NCI-H2227 (cell line): ENCODE measurements around the gene GALNT15.
A peak's percentile ranks its signal among the peaks of the same experiment; 100 is the strongest.

ENCODE experiments used
- DNase-seq: peaks from one replicate; lab custom pipeline; 2025; ENCODE audit not compliant: unreplicated experiment; lab: John Stamatoyannopoulos, UW

The GALNT15 gene

DNA sequence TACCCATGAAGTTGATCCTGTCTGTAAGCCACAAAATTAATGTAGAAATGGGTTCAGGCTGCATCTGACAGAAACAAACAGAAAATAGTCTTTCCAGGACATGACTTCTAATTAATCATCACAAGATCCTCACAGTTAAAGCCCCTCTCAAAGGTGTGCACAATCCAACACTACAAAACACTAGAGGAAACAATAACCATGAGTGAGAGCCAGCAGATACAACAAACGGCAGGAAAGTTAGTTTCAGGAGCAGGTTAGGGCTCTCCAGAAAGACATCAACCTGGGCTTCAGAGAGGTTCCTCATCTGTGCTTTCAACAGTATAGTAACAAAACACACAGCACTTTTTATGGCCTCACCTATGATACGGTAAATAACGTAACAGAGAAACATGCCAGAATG lies 47.5 kb downstream of the GALNT15 start:
- no peak for DNase-seq

DNA sequence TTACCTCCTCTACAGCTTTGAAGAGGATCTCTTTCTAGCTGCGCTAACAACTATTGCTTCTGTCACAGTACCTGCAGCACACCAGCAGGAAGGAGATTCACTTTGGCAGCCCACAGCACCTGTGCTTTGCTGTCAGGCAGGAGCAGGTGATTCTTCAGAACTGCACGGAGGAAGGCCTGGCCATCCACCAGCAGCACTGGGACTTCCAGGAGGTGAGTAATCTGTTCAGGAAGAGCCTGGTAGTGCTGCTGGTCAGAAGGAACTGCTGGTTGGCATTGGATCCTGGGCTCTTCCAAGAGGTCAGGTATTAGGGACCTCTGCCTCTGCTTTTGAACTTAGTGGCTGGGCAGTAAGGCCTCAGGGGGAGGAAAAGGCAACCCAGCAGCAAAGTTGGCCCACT lies 48.1 kb downstream of the GALNT15 start:
- no peak for DNase-seq

DNA sequence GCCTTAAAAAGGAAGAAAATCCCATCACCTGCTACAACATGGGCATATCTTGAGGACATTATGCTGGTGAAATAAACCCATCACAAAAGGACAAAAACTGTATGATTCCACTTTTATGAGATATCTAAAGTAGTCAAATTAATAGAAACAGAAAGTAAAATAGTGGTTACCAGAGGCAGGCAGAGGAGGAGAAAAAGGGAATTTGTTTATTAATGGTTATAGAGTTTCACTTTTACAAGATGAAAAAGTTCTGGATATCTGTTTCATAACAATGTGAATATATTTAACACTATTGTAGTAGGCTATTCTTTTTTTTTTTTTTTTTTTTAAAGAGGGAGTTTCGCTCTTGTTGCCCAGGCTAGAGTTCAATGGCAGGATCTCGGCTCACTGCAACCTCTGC lies 49.8 kb downstream of the GALNT15 start:
- DNase-seq = no peak

DNA sequence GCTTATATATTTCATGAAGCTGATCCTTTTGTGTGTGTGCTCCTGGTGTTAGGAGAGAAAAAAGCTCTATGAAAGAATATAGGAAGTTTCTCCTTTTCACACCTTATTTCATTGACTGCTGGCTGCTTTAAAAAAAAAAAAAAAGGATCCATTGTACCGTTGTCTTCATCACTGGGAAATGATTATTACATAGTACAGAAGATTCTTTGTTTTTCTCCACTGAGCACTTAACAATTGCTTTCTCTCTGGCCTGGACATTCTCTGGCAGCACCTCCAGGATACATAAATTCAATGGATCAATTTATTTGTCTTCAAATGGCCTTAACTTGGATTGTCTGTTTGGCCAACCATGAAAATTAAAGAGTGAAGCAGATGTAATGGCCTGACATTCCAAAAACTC lies 53.1 kb downstream of the GALNT15 start:
- no peak for DNase-seq

DNA sequence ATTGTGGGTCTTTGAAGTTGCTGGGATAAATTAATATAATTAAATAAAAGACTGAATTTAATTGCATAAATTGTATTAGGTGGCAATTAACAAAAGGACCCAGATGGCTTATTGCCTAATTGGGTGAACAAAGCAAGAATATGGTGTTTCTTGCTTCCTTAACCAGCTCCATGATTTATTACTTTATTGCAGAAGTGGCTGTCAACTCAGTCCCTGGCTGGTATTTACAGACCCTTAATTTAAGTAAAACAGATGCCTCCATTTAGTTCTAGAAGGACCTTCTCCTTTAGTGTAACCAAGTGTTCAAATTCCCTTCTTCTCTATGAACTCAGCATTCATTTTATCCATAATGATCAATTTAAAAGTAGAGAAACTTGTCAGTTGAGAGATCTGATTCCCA lies 55.2 kb downstream of the GALNT15 start:
- no peak for DNase-seq

DNA sequence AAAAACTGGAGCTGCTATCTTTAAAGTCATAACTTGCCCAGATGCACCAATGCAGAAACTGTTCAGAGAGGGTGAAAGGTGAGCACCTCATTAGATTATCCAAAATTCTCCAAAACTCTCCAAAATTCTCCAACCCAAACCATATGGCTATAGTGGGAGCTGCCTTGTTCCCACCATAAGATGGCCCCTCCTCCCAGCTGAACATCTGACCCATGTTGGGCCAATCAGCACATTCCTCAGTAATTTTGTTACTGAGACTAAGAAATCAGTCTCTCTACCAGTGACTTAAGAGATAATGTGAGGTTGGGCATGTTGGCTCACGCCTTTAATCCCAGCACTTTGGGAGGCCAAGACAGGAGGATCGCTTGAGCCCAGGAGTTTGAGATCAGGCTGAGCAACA lies 57.5 kb downstream of the GALNT15 start:
- DNase-seq = no peak

DNA sequence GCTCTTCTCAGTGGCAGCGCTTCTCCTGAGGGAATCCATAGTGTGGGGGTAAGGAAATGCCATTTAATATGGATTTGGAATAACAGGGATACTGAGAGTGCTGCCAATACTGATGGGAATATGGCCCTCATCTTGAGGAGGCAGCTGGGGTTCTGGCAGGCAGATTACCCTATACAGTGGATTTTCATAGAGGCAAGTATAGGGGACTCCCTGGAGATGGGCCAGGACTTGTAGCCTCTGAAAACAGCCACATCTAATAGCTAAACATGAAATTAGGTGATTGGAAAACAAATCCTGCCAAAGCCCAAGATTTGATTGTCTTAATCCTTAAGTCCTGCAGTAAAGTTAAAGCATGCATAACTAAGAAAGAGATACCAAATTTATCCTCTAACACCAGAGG lies 59.3 kb downstream of the GALNT15 start:
- no peak for DNase-seq

DNA sequence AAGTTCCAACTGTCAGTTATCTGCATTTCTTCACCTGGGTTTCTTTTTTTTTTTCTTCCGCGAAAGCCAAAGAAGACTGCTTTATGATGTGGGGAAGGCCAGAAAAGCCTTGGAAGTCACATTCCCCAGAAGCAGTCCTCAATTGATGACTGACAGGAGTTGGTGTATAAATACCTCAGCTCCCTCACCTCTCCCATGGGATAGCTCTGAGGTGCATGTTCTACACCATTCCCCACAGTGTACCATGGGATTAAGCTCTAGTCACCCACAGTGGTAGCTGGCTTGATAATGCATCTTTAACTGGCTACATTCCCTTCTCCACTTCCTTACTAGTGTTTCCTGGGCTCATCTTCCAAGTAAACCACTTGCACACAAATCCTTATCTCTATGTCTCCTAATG lies 59.8 kb downstream of the GALNT15 start:
- no peak for DNase-seq

DNA sequence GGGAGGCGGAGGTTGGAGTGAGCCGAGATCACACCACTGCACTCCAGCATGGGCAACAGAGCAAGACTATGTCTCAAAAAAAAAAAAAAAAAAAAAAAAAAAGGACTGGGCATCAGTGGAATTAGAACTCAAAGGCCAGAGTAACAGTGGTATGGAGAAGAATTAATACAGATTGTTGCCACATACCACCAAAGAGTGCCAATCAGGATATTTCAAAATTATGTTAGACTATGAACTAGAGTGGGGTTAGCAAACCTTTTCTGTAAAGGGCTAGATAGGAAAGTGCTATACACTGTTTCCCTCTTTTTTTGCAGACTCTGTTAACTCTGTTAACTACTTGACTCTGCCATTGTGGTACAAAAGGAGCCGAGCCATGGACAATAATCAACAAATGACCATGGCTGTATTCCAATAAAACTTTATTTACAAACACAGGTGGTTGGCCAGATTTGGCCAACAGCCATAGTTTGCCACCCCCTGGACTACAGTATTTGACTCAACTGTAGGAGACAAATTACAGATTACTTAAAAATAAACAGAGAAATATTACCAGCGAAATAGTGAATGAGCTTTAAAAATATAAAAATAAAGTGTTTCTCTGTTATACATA lies 61.7 kb downstream of the GALNT15 start:
- no peak for DNase-seq

DNA sequence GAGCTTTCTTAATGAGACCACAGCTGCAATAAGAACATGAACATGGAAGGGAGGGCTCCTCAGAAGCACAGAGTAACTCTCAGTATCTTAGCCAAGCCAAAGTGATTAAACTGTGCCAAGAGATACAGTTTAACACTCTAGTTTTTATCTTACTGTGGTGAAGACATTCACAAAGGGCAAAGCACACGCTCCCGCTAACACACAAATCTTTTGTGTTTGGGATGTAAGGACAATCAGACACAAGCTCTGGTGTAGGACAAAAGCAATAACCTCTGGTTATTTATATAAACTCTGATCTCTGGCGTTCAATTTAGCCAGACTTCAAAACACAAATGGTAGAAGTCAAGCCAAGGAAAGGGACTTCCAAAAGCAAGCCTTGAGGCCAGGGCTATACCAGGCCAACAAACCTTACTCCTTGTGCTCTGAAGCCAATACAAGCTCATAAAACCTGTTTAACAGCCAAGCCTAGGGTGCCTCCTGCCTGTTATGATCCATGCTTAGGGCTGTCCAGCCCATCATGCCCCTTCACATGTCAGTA lies 62.4 kb downstream of the GALNT15 start:
- no peak for DNase-seq

DNA sequence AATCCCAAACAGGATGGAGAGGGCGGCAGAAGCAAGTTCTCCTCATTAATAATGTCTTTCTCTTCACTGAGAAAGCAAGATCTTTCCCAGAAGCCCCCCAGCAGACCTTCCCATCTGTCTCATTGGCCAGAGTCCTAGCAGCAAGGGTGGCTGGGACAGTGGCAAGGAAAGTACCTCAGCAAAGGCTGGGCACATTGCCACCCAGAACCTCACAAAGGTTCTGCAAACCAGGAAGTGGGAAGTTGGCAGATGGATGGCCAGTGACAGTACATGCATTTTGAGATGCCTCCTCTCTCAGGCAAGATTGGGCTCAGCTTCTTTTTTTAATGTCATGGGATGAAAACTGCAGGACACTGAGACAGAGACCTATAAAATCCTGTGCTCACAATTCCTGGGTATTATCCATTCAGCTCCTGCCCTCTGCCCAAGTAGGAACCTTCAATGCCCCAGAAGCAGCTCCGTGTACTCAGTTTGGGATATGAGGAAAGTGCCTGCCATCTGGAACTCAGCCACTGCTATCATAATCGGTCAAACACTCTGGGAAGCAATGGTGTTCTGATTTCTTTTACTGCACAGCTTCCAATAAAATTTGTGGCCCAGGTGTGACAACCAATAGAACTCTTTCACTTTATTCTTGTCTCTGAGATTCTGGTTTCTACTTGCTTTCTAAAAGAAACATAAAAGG lies 64.7 kb downstream of the GALNT15 start:
- DNase-seq = no peak

DNA sequence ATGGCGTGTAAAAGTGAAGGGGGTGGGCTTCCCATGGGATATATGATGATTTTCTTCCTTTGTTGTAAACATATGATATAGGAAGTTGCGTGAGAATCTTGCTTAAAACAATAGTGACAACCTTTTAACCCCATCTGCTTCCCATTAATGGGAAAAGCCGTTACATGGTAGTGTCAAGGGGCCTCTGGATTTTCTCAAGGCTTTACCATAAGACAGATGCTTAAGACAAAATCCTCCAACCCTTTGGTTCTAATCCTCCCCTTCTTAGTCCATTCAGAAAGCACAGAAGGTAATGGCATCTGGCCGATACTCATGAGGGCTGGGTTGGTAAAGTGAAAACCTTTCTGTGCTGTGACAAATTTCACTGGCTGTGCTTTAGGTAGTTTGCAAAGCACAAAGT lies 65.3 kb downstream of the GALNT15 start:
- no peak for DNase-seq

DNA sequence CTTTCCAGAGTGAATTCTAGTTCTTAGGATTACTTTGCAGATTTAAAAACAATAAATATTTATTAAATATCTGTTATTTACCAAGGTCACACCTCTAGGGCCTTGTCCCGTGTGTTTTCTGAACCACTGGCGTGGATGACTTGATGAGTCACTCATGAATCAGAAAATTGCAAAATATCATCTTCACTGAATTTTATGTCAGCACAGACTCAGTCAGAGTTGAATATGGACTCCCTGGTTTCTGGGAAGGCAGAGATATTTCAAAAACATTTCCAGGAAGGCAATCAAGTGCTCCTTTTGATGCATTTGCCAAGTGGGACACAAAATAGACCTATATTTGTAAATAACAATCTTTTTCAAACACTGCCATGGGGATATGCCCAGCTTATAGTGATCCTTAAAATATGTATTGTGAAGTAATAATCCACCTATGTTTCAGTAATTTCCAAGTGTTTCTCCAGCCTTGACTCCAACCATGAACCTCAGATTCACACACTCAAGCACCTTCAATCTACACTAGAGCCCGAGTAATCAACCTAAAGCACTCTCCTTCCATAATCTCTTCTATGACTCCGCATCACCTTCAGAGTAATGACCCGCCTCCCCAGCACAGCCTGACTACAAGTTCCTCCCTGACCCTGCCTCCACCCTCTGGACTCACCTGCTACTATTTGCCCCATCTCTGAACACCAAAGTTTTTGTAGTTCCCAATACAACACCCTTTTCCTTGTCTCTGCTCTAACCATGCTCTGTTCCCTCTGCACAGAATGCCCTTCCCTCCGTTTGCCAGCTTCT lies 65.9 kb downstream of the GALNT15 start:
- no peak for DNase-seq

DNA sequence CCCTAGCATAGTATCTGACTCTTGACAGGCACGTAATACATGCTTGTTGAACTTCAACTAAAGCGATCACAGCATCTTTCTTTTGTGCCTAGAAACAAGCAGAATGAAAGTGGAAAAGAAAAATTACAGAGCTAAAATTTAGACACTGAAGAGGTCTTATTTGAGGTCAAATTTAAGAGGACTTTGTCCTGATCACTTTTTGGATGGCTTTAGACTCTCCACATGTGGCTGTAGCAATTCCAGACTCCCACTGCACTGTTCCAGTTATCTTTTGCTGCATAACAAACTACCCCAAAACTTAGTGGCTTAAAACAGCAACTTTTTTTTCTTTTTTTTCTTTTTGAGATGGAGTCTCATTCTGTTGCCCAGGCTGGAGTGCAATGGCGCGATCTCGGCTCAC lies 66.7 kb downstream of the GALNT15 start:
- no peak for DNase-seq

DNA sequence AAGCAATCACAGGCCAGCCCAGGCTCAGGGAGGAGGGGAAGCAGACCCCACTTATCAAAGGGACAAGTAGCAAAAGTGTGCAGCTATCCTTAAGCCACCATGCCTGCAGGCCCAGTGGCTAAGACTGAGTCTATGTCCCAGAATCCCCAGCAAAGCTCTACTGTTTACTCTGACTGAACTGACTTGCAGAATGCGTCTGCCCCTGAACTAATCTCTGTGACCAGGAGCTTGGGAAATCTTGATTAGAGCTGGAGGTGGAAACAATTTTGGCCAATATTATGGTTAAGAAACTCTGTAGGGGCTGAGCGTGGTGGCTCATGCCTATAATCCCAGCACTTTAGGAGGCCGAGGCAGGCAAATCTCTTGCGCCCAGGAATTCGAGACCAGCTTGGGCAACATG lies 67.7 kb downstream of the GALNT15 start:
- no peak for DNase-seq

DNA sequence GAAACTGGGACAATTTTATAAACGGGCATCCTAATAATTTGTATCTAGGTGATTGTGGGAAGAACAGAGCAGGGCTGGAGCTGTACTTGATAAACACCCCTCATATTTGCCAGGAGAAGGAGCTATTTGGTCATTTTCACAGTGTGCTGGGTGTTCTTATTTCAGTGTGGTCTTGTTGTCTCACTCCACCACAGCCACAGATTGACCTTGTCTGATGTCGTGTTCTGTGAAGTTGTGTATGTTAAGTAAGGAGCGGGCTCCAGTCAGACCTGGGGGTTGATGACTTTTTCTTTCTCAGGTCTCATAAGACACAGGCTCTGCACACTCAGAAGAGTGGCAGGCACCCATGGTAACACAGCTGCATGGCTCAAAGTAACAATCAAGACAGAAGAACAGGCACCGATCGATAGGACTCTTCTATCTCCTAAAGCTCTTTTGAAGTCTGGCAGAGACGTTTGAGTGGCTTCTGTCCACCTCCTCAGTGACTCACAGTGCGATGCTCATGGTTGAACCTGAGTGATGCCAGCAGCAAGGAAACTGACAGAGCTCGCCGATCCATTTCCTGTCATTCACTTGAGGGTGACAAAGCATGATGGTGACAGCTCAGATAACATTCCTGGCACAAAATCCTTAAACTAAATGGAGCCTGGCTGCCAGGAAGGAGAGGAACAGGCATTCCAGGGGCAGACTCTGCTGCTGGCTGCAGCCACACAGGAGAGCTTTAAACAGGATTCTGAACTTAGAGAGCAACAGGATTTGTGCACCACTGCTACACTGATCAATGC lies 69.4 kb downstream of the GALNT15 start:
- no peak for DNase-seq

DNA sequence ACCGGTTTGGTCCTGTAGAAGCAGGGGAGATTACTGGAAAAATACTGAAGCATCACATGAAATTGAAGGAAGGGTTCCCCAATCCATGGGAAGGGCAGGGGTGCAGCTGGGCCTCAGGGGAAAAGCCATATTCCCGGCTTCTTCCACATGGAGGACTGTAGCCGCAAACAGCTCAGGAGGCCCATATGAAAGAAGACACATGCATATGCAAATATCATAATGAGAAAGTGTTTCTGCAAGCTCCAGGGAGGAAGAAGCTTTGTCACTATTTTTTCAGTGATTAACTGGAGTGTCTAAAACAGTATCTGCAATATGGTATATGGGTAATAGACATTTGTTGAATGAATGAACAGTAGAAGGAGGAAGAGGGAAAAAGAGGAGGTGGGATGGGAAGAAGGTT lies 71.1 kb downstream of the GALNT15 start:
- no peak for DNase-seq

DNA sequence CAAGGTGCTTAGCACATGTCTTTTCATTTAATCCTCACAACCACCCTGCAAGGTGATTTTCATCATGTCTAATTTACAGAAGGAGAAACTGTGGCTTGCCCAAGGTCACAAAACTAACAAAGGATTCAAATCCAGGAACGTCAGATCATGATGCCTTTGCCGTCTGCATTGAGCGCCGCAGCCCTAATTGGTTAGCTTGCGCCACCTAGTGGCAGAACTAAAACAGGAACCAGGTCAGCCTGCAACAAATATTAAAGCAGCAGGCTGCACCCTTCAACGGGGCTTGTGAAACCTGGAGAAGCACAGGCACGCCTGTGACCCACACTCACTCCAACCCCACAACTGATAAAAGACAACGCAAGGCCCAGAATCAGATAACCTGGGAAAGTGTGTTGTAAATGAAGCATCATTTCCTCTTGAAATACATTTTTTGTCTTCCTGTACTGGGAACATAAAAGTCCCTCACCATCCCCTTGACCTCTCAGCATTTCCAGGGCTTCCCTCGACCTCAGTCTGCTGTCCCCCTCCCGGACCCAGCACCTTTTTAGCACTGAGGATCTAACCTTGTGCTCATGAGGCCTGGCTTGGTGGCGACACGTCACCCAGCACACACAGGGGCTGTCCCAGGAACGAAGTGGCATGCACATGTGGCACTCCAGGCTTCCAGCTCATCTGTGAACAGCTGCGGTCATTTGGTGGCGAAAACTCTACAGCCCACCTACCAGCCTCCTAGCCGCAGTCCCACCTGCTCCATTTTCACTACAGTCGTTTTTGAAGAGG lies 73.0 kb downstream of the GALNT15 start:
- peak; percentile 89 for DNase-seq

DNA sequence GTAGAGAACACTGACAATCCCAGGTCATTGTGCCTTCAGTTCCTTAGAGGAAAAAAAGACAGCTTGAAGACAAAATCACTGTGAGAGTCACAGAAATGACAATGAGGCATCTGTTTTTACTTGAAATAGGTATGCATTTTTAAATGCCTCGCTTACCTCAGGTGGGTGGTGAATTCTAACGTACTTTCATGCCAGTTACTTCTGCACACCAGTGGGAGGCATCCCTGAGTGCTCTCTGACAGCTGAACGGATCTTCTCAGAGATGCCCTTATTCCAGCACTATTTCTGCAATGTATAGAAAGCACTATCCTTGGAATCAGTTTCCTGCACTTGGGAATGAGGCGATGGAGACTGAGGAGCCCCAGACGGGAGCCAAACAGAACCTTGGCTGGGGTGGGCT lies 74.1 kb downstream of the GALNT15 start:
- no peak for DNase-seq

DNA sequence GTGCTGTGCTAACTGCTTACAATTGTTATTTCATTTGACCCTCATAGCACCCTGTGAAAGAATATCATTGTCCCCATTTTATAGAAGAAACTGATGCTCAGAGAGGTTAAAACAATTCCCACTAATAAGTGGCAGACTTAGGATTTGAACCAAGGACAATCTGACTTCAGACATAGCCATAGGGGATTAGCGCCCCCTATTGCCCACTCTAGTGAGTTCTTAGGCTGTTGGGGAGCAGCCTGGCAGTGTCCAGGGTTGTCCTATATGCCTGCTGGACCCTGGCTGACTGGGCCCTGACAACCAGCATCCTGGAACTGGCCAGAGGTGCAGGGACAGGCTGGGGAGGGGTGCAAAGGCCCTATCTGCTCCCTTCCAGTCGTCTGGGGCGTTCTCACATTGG lies 74.9 kb downstream of the GALNT15 start:
- DNase-seq = peak; percentile 3

DNA sequence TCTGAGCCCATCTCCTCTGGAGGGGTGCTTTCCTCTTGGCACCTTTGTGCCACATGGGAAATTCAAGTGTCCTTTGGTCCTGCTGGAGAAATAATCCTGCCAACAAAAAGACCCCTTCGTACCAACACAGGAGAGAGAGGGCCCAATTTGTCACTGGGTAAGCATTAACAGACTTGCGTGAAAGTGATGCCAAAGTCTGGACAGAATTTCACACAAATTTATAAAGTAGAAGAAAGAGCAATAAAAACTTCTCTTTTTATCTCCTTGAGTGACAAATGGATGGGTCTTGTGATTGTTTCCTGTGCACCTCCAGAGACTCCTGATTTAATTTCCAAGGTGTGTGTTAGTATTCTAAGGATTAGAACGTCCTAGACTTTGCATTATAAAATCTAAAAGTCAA lies 75.4 kb downstream of the GALNT15 start:
- DNase-seq = no peak
